Keratinocyte (primary cell): Measurements from ENCODE around the gene EMP1. TPM values are rescaled to one million over a fixed set of nuclear protein-coding genes. Genes with fewer than 3 reads are reported as not detected.

Experiments
- DNase-seq: peaks from one replicate; pipeline ENCODE4 v3.0.0-alpha.2; 2011; ENCODE audit warnings: low read depth, missing footprints, low spot score
- FAIRE-seq: peaks from 2 replicates; lab custom pipeline; 2011; peaks lifted over from hg19 to GRCh38; lab: Jason Lieb, UNC
- H2AFZ ChIP-seq: 2 replicates; pipeline ENCODE4 v1.6.0; 2012; ENCODE audit warnings: low read length, control low read depth, inconsistent platforms; ENCODE audit not compliant: control insufficient read depth
- H3K27ac ChIP-seq: 2 replicates; pipeline ENCODE4 v1.5.1; 2011; ENCODE audit warnings: low read length; ENCODE audit not compliant: control insufficient read depth, insufficient read depth
- H3K27me3 ChIP-seq: 3 replicates; pipeline ENCODE4 v1.6.0; 2011; ENCODE audit warnings: low read length; ENCODE audit not compliant: control insufficient read depth, insufficient read depth; ENCODE audit errors: extremely low read depth
- H3K36me3 ChIP-seq, 2 experiments: 2 replicates in 1 of 2; 3 replicates in 1 of 2; pipeline ENCODE4 v1.5.1; 2011; ENCODE audit warnings: low read length in 2 of 2, mild to moderate bottlenecking in 1 of 2; ENCODE audit not compliant: control insufficient read depth in 2 of 2, insufficient read depth in 2 of 2; ENCODE audit errors: extremely low read depth in 1 of 2
- H3K4me1 ChIP-seq: 3 replicates; pipeline ENCODE4 v1.5.1; 2011; ENCODE audit warnings: low read length; ENCODE audit not compliant: control insufficient read depth, insufficient read depth; ENCODE audit errors: extremely low read depth
- H3K4me2 ChIP-seq: 3 replicates; pipeline ENCODE4 v1.6.0; 2011; ENCODE audit warnings: low read depth, low read length; ENCODE audit not compliant: control insufficient read depth, insufficient read depth; ENCODE audit errors: extremely low read depth
- H3K4me3 ChIP-seq, 3 experiments: fragments of 200-600 bp in 1 of 3; sonication (generic) in 1 of 3; 2 replicates in 2 of 3; 3 replicates in 1 of 3; pipeline ENCODE4 v1.5.1; 2011 to 2016; ENCODE audit warnings: low read length in 3 of 3, mild to moderate bottlenecking in 3 of 3, control low read depth in 2 of 3, inconsistent platforms in 1 of 3, low read depth in 1 of 3, mixed read lengths in 1 of 3, mixed run types in 1 of 3, moderate library complexity in 1 of 3; ENCODE audit not compliant: control insufficient read depth in 2 of 3, insufficient read depth in 2 of 3; ENCODE audit errors: extremely low read depth in 1 of 3
- H3K79me2 ChIP-seq: 2 replicates; pipeline ENCODE4 v1.6.0; 2012; ENCODE audit warnings: low read length; ENCODE audit not compliant: control insufficient read depth, insufficient read depth
- H3K9ac ChIP-seq: 3 replicates; pipeline ENCODE4 v1.6.0; 2011; ENCODE audit warnings: low read length; ENCODE audit not compliant: control insufficient read depth, insufficient read depth; ENCODE audit errors: extremely low read depth
- H3K9me1 ChIP-seq: 3 replicates; pipeline ENCODE4 v1.6.0; 2011; ENCODE audit warnings: low read length; ENCODE audit not compliant: control insufficient read depth, insufficient read depth; ENCODE audit errors: extremely low read depth
- H3K9me3 ChIP-seq: 2 replicates; pipeline ENCODE4 v1.5.1; 2012; ENCODE audit warnings: low read depth, low read length; ENCODE audit not compliant: control insufficient read depth
- H4K20me1 ChIP-seq: 3 replicates; pipeline ENCODE4 v1.6.0; 2011; ENCODE audit warnings: low read length; ENCODE audit not compliant: control insufficient read depth, insufficient read depth; ENCODE audit errors: extremely low read depth
- CTCF ChIP-seq, 3 experiments: IDR thresholded peaks in 1 of 3; conservative IDR thresholded peaks in 1 of 3; optimal IDR thresholded peaks in 1 of 3; 2 replicates in 2 of 3; 3 replicates in 1 of 3; pipeline versions ENCODE3 to v1.5.1; 2011; ENCODE audit warnings: low read length in 3 of 3, mild to moderate bottlenecking in 3 of 3, moderate library complexity in 2 of 3, control low read depth in 1 of 3, inconsistent platforms in 1 of 3; ENCODE audit not compliant: insufficient read depth in 2 of 3; ENCODE audit errors: extremely low read depth in 1 of 3
- EZH2 ChIP-seq: IDR thresholded peaks from one replicate; pipeline ENCODE4 v1.6.1; 2012; ENCODE audit warnings: inconsistent platforms, mild to moderate bottlenecking, low read length, moderate library complexity
- dilution Hi-C: fragments of 300-500 bp; cut with MboI; formaldehyde crosslinking; loops from one replicate; pipeline ENCODE4 v1.7.0; 2020; ENCODE audit warnings: low sequenced_read_pairs; ENCODE audit not compliant: extremely low pct_ligation_motif_present
- polyA plus RNA-seq, 5 experiments: library from polyadenylated mRNA; depleted of rRNA in 3 of 5; stranded (reverse) in 3 of 5; stranded (forward) in 1 of 5; unstranded in 1 of 5; fragments of >200 nt; gene quantifications; 1 replicate in 1 of 5; 2 replicates in 3 of 5; 3 replicates in 1 of 5; pipeline versions ENCODE4 v1.2.1 to v1.2.3, GENCODE V29; 2011 to 2012; ENCODE audit warnings: missing spikeins in 2 of 5, low read depth in 1 of 5, low replicate concordance in 1 of 5

The EMP1 gene
- polyA plus RNA-seq, 1 donor (not counting 4 experiments of a cell fraction or from before 2014, with no cell fraction given), result 583 TPM

- H3K4me3 ChIP-seq, result no peak overlapping the region
- no peak for FAIRE-seq
- H3K9me1 ChIP-seq, result no peaks in the 10 kb centered on the region
- H3K4me2 ChIP-seq, result no peak overlapping the region
- H3K27me3 ChIP-seq, result no peaks in the 10 kb centered on the region
- peaks cover under 1 to 3% of the 10 kb centered on the region in 2 experiments for H3K36me3 ChIP-seq
- dilution Hi-C loops, result no loop called here
- no peak for DNase-seq
- peaks cover 20% of the 10 kb centered on the region for H3K4me1 ChIP-seq
- TF ChIP-seq CTCF (optimal IDR thresholded peaks at IDR 0.05 in 1 of 3, IDR thresholded peaks at IDR 0.05 in 1 of 3, conservative IDR thresholded peaks at IDR 0.05 in 1 of 3; ENCODE audit: extremely low read depth in 1 of 3, insufficient read depth in 2 of 3, low read length in 3 of 3) (no peak), EZH2 (no peak)
- no peaks in the 10 kb centered on the region for H4K20me1 ChIP-seq
- H3K27ac ChIP-seq, result no peak overlapping the region
- H3K79me2 ChIP-seq, result no peaks in the 10 kb centered on the region
- no peak overlapping the region for H2AFZ ChIP-seq
- no peaks in the 10 kb centered on the region for H3K9me3 ChIP-seq
- H3K9ac ChIP-seq, result no peak overlapping the region
These were observed 27.4 kb downstream of the EMP1 start for GRCh38 chr12:13223941-13224340.

- no peaks in the 10 kb centered on the region for H3K27me3 ChIP-seq
- FAIRE-seq (no peak), DNase-seq (no peak)
- H2AFZ ChIP-seq, result no peak overlapping the region
- no peaks in the 10 kb centered on the region for H4K20me1 ChIP-seq
- dilution Hi-C loops, result no loop called here
- TF ChIP-seq CTCF (optimal IDR thresholded peaks at IDR 0.05 in 1 of 3, IDR thresholded peaks at IDR 0.05 in 1 of 3, conservative IDR thresholded peaks at IDR 0.05 in 1 of 3; ENCODE audit: extremely low read depth in 1 of 3, insufficient read depth in 2 of 3, low read length in 3 of 3), result no peak
- no peak for TF ChIP-seq EZH2
- no peaks in the 10 kb centered on the region for H3K79me2 ChIP-seq
- H3K4me3 ChIP-seq, result no peak overlapping the region
- H3K9me1 ChIP-seq, result no peaks in the 10 kb centered on the region
- no peak overlapping the region for H3K9ac ChIP-seq
- no peak overlapping the region for H3K27ac ChIP-seq
- peaks cover 15% of the 10 kb centered on the region for H3K4me1 ChIP-seq
- H3K4me2 ChIP-seq, result no peak overlapping the region
- H3K36me3 ChIP-seq, result no peaks in the 10 kb centered on the region
- H3K9me3 ChIP-seq, result no peaks in the 10 kb centered on the region
These were observed 30.7 kb downstream of the EMP1 start for GRCh38 chr12:13227191-13227590.
